Occipital lobe (tissue), 2 donors: ENCODE data around the gene STIM2. TPM values are rescaled to one million over a fixed set of nuclear protein-coding genes. Genes with fewer than 3 reads are reported as not detected.
"Not testable (repeated sequence)": the region's sequence is repeated elsewhere in the genome, so short reads cannot be mapped to it uniquely, and the experiment has no call there.

Source experiments
- DNase-seq: peaks from one replicate; lab custom pipeline; 2025; lab: John Stamatoyannopoulos, UW
- total RNA-seq: library from RNA; depleted of rRNA; stranded (reverse); fragments of >200 nt; gene quantifications from one replicate; pipeline ENCODE4 v1.2.3, GENCODE V29; 2014

The STIM2 gene
- total RNA-seq, 1 donor from 2014 or later = 25.9 TPM

- no peak for DNase-seq
Observed at GRCh38 chr4:26953366-26953765, 92.7 kb downstream of the STIM2 start.

- DNase-seq = no peak
Observed at GRCh38 chr4:26953770-26954423, 93.3 kb downstream of the STIM2 start.

DNA sequence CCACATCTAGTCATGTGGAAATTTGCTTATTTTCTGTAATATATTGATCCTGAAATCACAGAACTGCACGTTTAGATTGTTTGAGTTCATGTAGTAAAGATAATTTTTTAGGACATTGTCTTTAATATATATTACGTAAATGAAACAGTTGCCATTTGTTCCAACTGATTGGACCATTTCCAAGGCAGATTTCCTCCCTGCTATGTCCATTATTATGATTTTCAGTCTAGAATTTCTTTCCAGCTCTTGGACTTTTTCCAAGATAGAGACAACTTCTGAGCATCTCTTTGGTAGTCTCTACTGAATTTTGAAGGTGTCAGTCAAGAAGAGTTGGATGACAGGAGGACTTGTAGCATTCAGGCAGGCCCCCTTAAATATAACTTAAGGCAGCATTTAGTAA lies 94.6 kb downstream of the STIM2 start:
- no peak for DNase-seq

DNA sequence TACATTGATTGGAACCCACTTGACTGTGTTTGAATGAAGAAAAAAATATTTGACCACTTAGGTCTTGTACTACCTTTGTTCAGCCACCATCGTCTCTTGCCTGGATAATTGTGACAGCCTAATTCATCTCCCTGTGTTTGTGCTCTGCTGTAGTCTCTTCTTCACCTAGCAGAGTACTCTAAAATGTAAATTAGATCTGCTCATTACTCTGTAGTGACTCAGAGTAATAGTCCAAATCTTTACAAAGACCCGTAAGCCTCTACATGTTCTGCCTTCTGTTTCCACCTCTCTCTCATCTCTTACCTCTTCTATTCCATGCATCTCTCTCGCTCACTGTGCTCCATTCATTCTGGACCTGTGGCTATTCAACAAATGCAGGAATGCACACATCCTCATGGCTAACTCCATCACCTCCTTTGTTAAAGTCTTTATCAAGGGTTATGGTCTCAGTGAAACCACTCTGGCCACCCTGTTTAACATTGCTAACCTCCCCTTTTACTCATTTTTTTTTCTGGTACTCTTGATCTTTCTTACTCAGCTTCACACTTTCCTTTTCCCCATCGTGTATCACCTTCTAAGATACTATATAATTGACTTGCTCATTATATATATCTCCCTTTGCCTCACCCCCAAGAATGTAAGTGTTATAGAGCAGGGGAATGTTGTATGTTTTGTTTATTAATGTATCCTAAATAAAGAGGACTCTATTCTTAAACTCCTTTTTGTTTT lies 98.4 kb downstream of the STIM2 start:
- no peak for DNase-seq

DNA sequence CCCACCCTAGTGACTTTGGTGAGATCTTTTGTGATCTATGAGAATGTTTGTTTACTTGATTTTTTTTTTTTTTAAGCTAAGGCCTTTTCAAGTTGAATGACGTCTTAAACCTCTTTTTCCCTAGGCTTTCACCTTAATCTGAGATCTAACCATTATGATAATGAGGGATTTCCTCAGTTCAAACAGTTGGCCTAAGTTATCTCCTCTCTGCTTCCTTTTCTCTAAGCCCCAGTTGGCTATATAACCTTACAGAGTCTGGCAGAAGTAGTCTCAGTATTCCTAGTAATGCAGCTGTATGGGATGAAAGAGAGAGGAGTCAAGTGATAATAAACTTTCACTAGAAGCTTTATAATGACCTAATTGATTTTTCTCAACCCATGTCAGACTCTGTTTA lies 99.0 kb downstream of the STIM2 start:
- no peak for DNase-seq

GRCh38 chr4:26962720-26963119 lies 102.1 kb downstream of the STIM2 start:
- DNase-seq = no peak

DNA sequence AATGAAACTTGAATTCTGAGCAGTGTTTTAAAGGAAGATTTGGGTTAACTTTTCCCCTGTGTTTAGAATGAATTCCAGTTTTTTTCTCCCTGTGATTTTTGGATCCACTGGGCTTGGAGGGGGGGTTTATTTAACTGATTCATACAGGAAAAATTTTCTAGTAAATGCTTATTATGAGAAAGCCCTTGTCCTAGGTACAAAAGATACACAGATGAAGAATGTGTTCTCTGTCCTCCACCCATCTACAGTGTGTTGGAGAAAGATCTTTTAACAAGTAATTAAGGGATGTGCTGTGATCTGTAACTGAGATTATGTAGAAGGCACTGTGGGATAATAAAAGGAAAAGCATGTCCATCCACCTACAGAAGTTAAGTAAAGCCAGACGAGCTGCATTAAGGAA lies 103.9 kb downstream of the STIM2 start:
- DNase-seq = no peak

- no peak for DNase-seq
Observed at GRCh38 chr4:26964994-26965393, 104.4 kb downstream of the STIM2 start.

DNA sequence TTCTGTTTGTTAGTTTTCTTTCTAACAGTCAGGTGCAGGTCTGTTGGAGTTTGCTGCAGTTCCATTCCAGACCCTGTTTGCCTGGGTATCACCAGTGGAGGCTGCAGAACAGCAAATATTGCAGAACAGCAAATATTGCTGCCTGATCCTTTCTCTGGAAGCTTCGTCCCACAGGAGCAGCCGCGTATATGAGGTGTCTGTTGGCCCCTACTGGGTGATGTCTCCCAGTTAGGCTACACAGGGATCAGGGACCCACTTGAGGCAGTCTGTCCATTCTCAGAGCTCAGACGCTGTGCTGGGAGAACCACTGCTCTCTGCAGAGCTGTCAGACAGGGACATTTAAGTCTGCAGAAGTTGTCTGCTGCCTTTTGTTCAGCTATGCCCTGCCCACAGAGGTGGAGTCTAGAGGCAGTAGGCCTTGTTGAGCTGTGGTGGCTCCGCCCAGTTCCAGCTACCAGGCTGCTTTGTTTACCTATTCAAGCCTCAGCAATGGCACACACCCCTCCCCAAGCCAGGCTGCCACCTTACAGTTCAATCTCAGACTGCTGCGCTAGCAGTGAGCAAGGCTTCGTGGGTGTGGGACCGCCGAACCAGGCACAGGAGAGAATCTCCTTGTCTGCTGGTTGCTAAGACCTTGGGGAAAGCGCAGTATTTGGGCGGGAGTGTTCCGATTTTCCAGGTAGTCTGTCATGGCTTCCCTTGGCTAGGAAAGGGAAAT lies 115.0 kb downstream of the STIM2 start:
- not testable (repeated sequence) for DNase-seq

- DNase-seq = no peak
Observed at GRCh38 chr4:26978387-26979053, 117.9 kb downstream of the STIM2 start.

DNA sequence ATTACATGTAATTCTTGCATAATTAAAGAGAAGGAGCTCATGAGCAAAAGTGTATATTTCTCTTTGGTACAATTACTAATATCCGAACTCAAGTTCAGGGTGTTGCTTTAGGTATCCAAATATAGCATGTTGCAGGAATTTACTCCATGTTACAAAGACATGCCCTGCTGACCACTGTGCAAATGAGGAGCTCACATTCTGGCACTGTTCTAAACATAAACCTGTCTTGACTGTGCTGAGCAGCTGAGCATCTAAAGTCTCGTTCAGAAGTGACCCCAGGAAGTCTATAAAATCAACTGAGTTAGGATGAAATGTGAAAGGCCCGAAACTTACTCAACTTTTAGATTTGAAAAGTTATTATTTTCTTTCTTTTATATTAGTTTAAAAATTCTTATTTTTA lies 124.3 kb downstream of the STIM2 start:
- DNase-seq = no peak

GRCh38 chr4:26985873-26986272 lies 125.2 kb downstream of the STIM2 start:
- DNase-seq = no peak

GRCh38 chr4:26987191-26987590 lies 126.5 kb downstream of the STIM2 start:
- DNase-seq = no peak

DNA sequence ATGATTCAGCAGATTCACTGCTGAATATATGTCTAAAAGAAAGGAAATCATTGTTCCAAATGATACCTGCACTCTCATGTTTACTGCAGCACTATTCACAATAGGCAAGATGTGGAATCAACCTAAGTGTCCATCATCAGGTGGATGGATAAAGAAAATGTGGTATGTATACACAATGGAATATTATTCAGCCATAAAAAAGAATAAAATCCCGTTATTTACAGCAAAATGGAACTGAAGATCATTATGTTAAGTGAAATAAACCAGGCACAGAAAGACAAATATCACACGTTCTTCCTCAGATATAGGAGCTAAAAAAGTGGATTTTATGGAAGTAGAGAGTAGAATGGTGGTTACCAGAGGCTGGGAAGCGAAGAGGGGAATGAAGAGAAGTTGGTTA lies 130.4 kb downstream of the STIM2 start:
- no peak for DNase-seq

GRCh38 chr4:26992657-26993361 lies 132.2 kb downstream of the STIM2 start:
- DNase-seq = peak; percentile 57

GRCh38 chr4:26993539-26993938 lies 132.9 kb downstream of the STIM2 start:
- no peak for DNase-seq

DNA sequence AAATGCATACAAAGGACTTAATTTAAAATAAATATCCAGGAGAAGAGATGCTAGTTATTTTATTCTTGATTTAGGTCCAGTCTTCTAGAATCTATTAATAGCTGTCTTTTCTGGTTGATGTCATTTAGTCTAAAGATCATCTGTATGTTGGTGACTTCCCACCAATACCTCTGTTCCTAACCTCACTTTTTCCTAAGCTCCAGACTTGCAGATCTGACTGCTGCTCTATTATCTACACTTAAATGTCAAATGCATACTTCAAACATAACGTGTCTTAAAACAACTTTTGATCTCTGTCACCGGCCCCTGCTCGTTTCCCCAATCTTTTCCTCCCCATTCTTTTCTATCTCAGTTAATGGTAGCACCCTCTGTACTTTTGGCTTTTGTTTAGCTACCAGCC lies 133.3 kb downstream of the STIM2 start:
- DNase-seq = no peak

- DNase-seq = no peak
Observed at GRCh38 chr4:26995316-26995715, 134.7 kb downstream of the STIM2 start.

DNA sequence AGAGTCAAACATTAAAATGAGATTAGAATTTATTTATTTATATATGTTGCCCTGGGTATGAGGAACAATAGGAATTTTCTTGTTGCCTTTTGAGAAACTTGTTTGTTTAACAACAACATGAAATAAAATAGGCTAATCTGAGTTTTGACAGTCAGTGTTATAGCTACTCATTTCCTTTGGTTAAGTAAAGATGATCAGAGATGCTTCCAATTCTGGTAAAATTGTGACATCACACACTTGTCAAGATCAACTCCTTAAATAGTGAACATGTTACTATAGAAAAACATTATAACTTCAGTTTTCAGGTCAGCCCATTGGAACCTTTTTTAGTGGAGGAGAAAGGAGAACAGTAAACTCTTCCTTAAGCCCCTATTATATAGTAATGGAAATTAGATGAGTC lies 136.1 kb downstream of the STIM2 start:
- DNase-seq = no peak

DNA sequence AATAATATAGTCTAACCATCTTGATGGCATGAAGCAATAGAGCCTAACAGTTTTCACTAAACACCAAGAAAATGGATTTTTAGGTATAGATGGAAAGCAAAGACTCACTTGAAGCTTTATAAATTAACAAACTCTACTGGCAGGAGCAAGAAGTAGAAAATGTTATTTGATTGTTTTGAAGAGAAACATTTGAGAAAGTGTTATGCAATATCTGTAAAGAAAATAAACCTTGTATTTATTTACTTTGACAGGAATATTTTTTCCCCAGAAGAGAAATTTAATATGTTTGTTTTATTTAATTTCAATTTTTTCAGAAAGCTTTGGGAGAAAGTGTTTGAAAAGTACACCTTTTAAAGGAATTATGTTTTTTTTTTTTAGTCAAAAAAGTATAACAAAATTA lies 139.0 kb downstream of the STIM2 start:
- no peak for DNase-seq

DNA sequence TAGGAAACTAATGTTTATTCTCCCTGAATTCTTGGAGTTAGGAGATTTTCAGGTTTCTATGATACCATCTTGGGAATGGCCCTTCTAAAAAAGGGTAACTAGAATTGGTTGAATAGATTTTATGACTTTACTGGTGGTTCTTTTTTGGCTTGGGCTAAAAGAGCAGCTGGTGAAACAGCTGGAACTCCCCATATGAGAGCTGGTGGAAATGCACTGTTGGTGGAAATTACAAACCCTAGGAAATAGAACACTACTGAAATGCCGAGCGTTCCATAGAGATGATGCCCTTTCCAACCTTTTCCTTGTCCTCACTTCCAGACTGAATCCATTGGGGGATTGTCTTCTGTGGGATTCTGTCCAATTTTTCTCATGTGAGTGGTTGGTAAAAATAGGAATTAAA lies 139.5 kb downstream of the STIM2 start:
- DNase-seq = no peak

- no peak for DNase-seq
Observed at GRCh38 chr4:27000820-27001219, 140.2 kb downstream of the STIM2 start.
